ENCODE results near the gene NDST4.

- TF ChIP-seq REST (IDR thresholded peaks at IDR 0.05; ENCODE audit: low read depth) (no peak), EP300 (IDR thresholded peaks at IDR 0.05; ENCODE audit: borderline replicate concordance) (no peak), TEAD4 (IDR thresholded peaks at IDR 0.05) (no peak), RAD21 (IDR thresholded peaks at IDR 0.05; ENCODE audit: low read depth) (no peak), FOXM1 (IDR thresholded peaks at IDR 0.05; ENCODE audit: borderline replicate concordance, low read depth) (no peak), EGR1 (IDR thresholded peaks at IDR 0.05) (no peak), TCF12 (IDR thresholded peaks at IDR 0.05; ENCODE audit: low read depth) (no peak), YY1 (IDR thresholded peaks at IDR 0.05; ENCODE audit: low read depth) (no peak), MAX (IDR thresholded peaks at IDR 0.05) (no peak), CREB1 (IDR thresholded peaks at IDR 0.05; ENCODE audit: low read depth) (no peak), USF1 (IDR thresholded peaks at IDR 0.05) (no peak), TAF1 (IDR thresholded peaks at IDR 0.05; ENCODE audit: low read depth) (no peak), NFIC (IDR thresholded peaks at IDR 0.05) (no peak)
These were observed 229.8 kb downstream of the NDST4 start for GRCh38 chr4:114883641-114884040.

Measured in Ishikawa (cell line).